Epithelial cell of esophagus (primary cell): ENCODE measurements around the gene GGA2.

ENCODE experiments used
- DNase-seq: peaks from one replicate; pipeline ENCODE4 v3.0.0; 2010; ENCODE audit warnings: low read depth
- H3K4me3 ChIP-seq: 2 replicates; pipeline ENCODE4 v1.5.1; 2011; ENCODE audit warnings: mild to moderate bottlenecking, low read length, control low read depth
- CTCF ChIP-seq: IDR thresholded peaks from 2 replicates; pipeline ENCODE4 v1.5.1; 2011; ENCODE audit warnings: low read depth, mild to moderate bottlenecking, low read length, control low read depth, inconsistent platforms; ENCODE audit not compliant: insufficient read depth; ENCODE audit errors: missing control alignments

The GGA2 gene

GRCh38 chr16:23497543-23497868 is 12.8 kb downstream of the GGA2 start:
- DNase-seq = no peak
- no peak for TF ChIP-seq CTCF
- no peak overlapping the region for H3K4me3 ChIP-seq

GRCh38 chr16:23496821-23497542 is 13.3 kb downstream of the GGA2 start:
- peak; percentile 79 for DNase-seq
- TF ChIP-seq CTCF = no peak
- H3K4me3 ChIP-seq = no peak overlapping the region

- H3K4me3 ChIP-seq = no peak overlapping the region
- DNase-seq = no peak
- no peak for TF ChIP-seq CTCF
Observed at GRCh38 chr16:23495671-23496070, 14.6 kb downstream of the GGA2 start.

GRCh38 chr16:23494188-23494587 is 16.1 kb downstream of the GGA2 start:
- no peak for TF ChIP-seq CTCF
- no peak overlapping the region for H3K4me3 ChIP-seq
- DNase-seq = no peak

- peak; percentile 75 for DNase-seq
- H3K4me3 ChIP-seq = no peak overlapping the region
- no peak for TF ChIP-seq CTCF
Observed at GRCh38 chr16:23491490-23492391, 18.6 kb downstream of the GGA2 start.

GRCh38 chr16:23486480-23486879 is 23.8 kb downstream of the GGA2 start:
- DNase-seq = no peak
- H3K4me3 ChIP-seq = no peak overlapping the region
- no peak for TF ChIP-seq CTCF
